ENCODE results near the gene MBNL1.

MBNL1 gene

DNA sequence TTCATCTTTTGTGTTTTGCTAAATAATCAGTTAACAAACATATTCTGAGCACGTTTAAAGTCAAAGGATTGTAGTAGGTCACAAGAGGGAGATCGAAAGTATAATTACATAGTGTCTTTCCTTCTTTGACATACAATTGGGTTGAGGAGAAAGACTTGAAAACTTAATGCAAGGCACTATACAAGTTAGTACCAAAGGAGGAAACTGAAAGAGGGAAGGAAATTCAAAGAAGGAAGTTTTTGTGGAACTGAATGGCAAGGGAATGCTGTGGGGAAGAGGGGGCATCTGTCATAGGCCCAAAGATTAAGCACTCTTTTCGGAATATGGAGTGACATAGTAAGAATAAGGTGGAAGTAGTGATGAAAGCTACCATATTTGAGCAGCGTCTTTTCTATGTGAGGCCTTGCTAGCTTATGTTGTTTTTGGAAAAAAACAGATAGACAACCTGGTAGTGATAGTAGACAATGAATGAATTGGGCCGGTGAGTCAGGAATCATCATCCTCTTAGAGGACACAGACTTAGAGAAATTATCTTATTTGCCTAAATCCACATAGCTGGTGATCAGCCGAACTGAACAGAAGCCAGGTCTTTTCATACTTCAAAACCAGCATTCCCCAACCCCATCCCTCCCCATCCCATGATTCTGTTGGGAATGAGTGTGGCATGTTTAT is 10.2 kb downstream of the MBNL1 start:
- no peak overlapping the region for H3K4me3 ChIP-seq (ENCODE audit: low read depth, low read length)
- in situ Hi-C loops (cut with HindIII; ENCODE audit: low sequenced_read_pairs) = no loop called here
- TF ChIP-seq CTCF (IDR thresholded peaks at IDR 0.05; ENCODE audit: low read depth, low read length, missing control alignments) = no peak
- DNase-seq (ENCODE audit: low read depth) = no peak

GRCh38 chr3:152279479-152279878 is 10.8 kb downstream of the MBNL1 start:
- DNase-seq (ENCODE audit: low read depth) = no peak
- H3K4me3 ChIP-seq (ENCODE audit: low read depth, low read length) = no peak overlapping the region
- in situ Hi-C loops (cut with HindIII; ENCODE audit: low sequenced_read_pairs) = no loop called here
- no peak for TF ChIP-seq CTCF (IDR thresholded peaks at IDR 0.05; ENCODE audit: low read depth, low read length, missing control alignments)

GRCh38 chr3:152280539-152280938 is 11.8 kb downstream of the MBNL1 start:
- no peak for TF ChIP-seq CTCF (IDR thresholded peaks at IDR 0.05; ENCODE audit: low read depth, low read length, missing control alignments)
- no peak for DNase-seq (ENCODE audit: low read depth)
- H3K4me3 ChIP-seq (ENCODE audit: low read depth, low read length) = no peak overlapping the region
- in situ Hi-C loops (cut with HindIII; ENCODE audit: low sequenced_read_pairs) = no loop called here

GRCh38 chr3:152281133-152281713 is 12.5 kb downstream of the MBNL1 start:
- no peak overlapping the region for H3K4me3 ChIP-seq (ENCODE audit: low read depth, low read length)
- no peak for DNase-seq (ENCODE audit: low read depth)
- in situ Hi-C loops (cut with HindIII; ENCODE audit: low sequenced_read_pairs) = no loop called here
- no peak for TF ChIP-seq CTCF (IDR thresholded peaks at IDR 0.05; ENCODE audit: low read depth, low read length, missing control alignments)

- H3K4me3 ChIP-seq (ENCODE audit: low read depth, low read length) = no peak overlapping the region
- in situ Hi-C loops (cut with HindIII; ENCODE audit: low sequenced_read_pairs) = no loop called here
- DNase-seq (ENCODE audit: low read depth) = no peak
- TF ChIP-seq CTCF (IDR thresholded peaks at IDR 0.05; ENCODE audit: low read depth, low read length, missing control alignments) = no peak
These were observed 14.1 kb downstream of the MBNL1 start for GRCh38 chr3:152282813-152283212.

- DNase-seq (ENCODE audit: low read depth) = no peak
- H3K4me3 ChIP-seq (ENCODE audit: low read depth, low read length) = no peak overlapping the region
- in situ Hi-C loops (cut with HindIII; ENCODE audit: low sequenced_read_pairs) = no loop called here
- TF ChIP-seq CTCF (IDR thresholded peaks at IDR 0.05; ENCODE audit: low read depth, low read length, missing control alignments) = no peak
These were observed 15.0 kb downstream of the MBNL1 start for GRCh38 chr3:152283492-152284381.
